ENCODE data around the gene GPR25. TPM values are rescaled to one million over a fixed set of nuclear protein-coding genes. Genes with fewer than 3 reads are reported as not detected.

Gene GPR25
- total RNA-seq, 1 donor from 2014 or later = not detected

DNA sequence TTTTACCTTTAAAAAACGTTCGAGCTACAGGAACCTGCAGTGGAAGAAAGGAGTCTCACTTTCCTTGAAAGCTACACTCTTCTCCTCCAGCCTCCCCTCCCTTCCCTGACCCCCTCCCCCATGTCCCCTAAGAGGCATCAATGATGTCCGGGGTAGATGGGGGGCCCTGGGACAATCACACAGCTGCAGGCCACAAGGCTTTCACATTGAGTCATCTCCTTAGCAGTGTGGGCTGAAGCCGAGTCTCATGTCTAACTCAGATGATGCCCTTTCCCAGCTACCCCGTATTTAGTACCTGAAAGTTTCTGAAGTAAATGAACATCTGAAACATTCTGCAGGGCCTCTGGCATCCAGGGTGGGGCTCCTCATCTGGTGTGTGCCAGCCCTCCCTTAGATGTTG is 6.3 kb upstream of the GPR25 start:
- Mint-ChIP-seq H3K4me3 (no peak overlapping the region), H3K36me3 (peaks cover 23% of the 10 kb centered on the region), H3K9me3 (no peaks in the 10 kb centered on the region), H3K27me3 (no peaks in the 10 kb centered on the region), H3K27ac (no peak overlapping the region), H3K4me1 (ENCODE audit: unreplicated experiment) (peaks cover 14% of the 10 kb centered on the region)
- no peak for DNase-seq (ENCODE audit: extremely low spot score, unreplicated experiment)
- TF ChIP-seq, protein P1, sequence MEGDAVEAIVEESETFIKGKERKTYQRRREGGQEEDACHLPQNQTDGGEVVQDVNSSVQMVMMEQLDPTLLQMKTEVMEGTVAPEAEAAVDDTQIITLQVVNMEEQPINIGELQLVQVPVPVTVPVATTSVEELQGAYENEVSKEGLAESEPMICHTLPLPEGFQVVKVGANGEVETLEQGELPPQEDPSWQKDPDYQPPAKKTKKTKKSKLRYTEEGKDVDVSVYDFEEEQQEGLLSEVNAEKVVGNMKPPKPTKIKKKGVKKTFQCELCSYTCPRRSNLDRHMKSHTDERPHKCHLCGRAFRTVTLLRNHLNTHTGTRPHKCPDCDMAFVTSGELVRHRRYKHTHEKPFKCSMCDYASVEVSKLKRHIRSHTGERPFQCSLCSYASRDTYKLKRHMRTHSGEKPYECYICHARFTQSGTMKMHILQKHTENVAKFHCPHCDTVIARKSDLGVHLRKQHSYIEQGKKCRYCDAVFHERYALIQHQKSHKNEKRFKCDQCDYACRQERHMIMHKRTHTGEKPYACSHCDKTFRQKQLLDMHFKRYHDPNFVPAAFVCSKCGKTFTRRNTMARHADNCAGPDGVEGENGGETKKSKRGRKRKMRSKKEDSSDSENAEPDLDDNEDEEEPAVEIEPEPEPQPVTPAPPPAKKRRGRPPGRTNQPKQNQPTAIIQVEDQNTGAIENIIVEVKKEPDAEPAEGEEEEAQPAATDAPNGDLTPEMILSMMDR (conservative IDR thresholded peaks at IDR 0.05) = no peak

DNA sequence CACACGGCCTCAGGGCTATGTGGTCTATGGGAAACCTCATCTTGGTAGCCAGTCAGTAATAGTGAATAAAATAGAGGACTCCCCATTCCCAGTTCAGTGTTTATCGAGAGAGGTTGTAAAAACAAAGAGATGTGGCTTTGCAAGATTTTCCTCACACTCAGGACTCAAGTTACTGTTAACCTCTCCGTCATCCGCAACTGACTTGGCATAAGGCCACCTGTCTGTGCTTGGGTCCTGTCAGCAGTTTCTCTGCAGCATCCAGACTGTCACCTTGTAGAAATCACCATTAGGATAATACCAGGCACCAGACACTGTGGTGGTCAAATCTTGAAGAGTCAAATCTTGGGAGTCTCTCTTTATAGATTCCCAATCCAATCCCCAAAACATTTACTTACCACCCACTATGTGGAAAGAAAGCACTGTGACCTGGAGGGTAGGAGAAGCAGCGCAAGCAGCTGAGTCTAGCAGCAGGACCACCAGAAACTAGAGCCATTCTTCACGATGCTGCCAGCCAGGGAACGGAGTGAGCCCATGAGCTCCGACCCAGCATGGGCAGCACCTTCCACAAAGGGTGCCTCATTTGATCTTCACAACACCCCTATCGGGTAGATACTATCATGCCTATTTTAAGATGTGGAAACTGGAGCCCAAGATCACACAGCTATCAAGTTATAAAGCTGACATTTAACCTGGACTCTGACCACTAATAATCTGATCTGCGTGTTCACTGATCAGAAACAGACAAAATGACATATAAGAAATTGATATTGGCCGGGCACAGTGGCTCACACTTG is 5.6 kb upstream of the GPR25 start:
- TF ChIP-seq, protein P1 (conservative IDR thresholded peaks at IDR 0.05) = no peak
- Mint-ChIP-seq H3K9me3 (no peaks in the 10 kb centered on the region), H3K4me1 (ENCODE audit: unreplicated experiment) (peaks cover 14% of the 10 kb centered on the region), H3K27me3 (no peaks in the 10 kb centered on the region), H3K4me3 (no peak overlapping the region), H3K36me3 (peaks cover 19% of the 10 kb centered on the region), H3K27ac (no peak overlapping the region)
- DNase-seq (ENCODE audit: extremely low spot score, unreplicated experiment) = no peak

DNA sequence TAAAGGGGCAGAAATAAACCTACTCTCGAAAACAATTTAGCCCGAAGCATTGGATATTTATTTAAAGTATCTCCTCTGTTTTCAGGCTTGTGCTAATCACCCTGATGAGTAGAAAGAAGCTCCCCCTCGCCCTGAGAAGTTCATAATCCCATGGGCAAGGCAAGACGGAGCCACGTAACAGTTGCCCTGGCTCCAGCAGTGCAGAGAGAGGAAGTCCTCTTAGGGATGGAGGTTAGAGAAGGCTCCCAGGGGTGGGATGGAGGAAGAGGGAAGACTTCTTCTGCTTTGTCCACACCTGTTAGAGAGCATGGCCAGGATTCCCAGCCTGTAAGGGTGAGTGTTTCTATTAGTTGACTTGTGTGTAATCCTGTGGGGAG is 3.4 kb upstream of the GPR25 start:
- H3K27ac Mint-ChIP-seq = no peak overlapping the region
- no peak for DNase-seq (ENCODE audit: extremely low spot score, unreplicated experiment)
- no peaks in the 10 kb centered on the region for H3K27me3 Mint-ChIP-seq
- H3K9me3 Mint-ChIP-seq = no peaks in the 10 kb centered on the region
- peaks cover 14% of the 10 kb centered on the region for H3K4me1 Mint-ChIP-seq (ENCODE audit: unreplicated experiment)
- TF ChIP-seq, protein P1 (conservative IDR thresholded peaks at IDR 0.05) = no peak
- peaks cover 6% of the 10 kb centered on the region for H3K36me3 Mint-ChIP-seq
- H3K4me3 Mint-ChIP-seq = no peak overlapping the region

DNA sequence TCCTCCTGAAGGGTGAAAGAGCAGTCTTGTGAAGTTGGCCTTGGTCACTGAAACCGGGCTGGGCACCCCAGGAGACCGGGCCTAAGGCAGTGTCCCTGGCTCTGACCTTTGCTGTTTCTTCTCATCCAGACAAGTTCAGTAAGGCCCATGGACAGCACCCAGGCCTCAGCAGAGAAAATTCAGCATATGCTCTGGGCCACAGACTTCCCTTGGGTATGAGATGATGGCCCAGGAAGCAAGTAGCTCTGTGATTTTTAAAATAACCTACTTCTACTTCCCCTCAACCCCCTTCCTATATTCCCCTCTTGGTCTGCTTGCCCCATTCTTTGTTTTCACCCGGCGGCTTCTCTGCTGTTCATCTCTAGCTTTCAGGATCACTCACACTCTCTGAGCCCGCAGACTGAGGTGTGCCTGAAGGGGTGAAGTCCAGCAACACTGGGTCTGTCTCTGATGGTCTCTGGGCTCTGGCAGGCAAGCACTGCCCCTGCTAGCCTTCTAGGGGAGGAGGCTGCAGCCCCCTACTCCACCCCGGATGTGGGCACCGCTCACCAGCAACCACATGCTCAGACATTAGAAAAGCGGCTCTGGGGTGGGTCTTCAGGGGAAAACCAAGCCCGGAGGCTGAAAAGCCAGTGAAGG is 2.9 kb upstream of the GPR25 start:
- no peaks in the 10 kb centered on the region for H3K27me3 Mint-ChIP-seq
- no peaks in the 10 kb centered on the region for H3K9me3 Mint-ChIP-seq
- H3K27ac Mint-ChIP-seq = no peak overlapping the region
- no peak overlapping the region for H3K4me3 Mint-ChIP-seq
- TF ChIP-seq, protein P1 (conservative IDR thresholded peaks at IDR 0.05) = no peak
- H3K36me3 Mint-ChIP-seq = peaks cover 4% of the 10 kb centered on the region
- H3K4me1 Mint-ChIP-seq (ENCODE audit: unreplicated experiment) = peaks cover 14% of the 10 kb centered on the region
- DNase-seq (ENCODE audit: extremely low spot score, unreplicated experiment) = no peak

DNA sequence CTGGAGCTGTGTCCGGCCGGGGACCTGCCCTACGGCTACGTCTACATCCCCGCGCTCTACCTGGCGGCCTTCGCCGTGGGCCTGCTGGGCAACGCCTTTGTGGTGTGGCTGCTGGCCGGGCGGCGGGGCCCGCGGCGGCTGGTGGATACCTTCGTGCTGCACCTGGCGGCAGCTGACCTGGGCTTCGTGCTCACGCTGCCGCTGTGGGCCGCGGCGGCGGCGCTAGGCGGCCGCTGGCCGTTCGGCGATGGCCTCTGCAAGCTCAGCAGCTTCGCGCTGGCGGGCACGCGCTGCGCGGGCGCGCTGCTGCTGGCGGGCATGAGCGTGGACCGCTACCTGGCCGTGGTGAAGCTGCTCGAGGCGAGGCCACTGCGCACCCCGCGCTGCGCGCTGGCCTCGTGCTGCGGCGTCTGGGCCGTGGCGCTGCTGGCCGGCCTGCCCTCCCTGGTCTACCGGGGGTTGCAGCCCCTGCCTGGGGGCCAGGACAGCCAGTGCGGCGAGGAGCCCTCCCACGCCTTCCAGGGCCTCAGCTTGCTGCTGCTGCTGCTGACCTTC is 412 bp downstream of the GPR25 start:
- Mint-ChIP-seq H3K4me1 (ENCODE audit: unreplicated experiment) (peaks cover 12% of the 10 kb centered on the region), H3K27ac (no peak overlapping the region), H3K27me3 (peaks cover 3% of the 10 kb centered on the region), H3K4me3 (no peak overlapping the region), H3K9me3 (no peaks in the 10 kb centered on the region), H3K36me3 (no peaks in the 10 kb centered on the region)
- DNase-seq (ENCODE audit: extremely low spot score, unreplicated experiment) = no peak
- TF ChIP-seq, protein P1 (conservative IDR thresholded peaks at IDR 0.05) = no peak

Measured in type B pancreatic cell (in vitro differentiated cells).